ENCODE measurements around the gene SELENOW. TPM values are rescaled to one million over a fixed set of nuclear protein-coding genes. Genes with fewer than 3 reads are reported as not detected.
"Not testable (repeated sequence)": the region's sequence is repeated elsewhere in the genome, so short reads cannot be mapped to it uniquely, and the experiment has no call there.

SELENOW gene
- polyA plus RNA-seq, 3 donors, result 103 to 204 (median 171) TPM

DNA sequence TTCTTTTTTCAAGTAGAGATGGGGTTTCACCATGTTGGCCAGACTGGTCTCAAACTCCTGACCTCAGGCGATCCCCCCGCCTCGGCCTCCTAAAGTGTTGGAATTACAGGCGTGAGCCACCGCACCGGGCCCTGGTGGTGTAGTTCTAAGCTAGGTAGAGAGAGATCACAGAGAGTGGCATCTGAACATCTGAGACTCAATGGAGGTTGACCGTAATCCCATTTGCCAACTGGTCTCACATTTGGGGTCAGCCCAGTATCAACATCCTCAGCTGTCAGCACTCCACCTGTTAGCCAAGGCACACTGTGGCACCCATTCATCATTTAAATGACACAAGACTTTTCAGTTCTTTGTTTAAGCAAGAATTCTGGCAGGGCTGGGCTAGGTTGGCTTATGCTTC, 8.1 kb downstream of the SELENOW start:
- no peak overlapping the region for H3K27ac ChIP-seq (ENCODE audit: low read depth in 1 of 2, low read length in 2 of 2)
- H3K79me2 ChIP-seq (ENCODE audit: insufficient read depth, low read length), result no peaks in the 10 kb centered on the region
- intact Hi-C loops (cut with micrococcal nuclease), result loop anchor here in 1 of 2 donors (5.0 kb wide), 1 partner anchor 74 kb away; the partner anchor contains the start of gene EHD2
- H3K4me1 Mint-ChIP-seq, result peaks cover 1% of the 10 kb centered on the region
- no peak for DNase-seq
- H3K36me3 ChIP-seq (replicated peaks in 1 of 2; ENCODE audit: control insufficient read depth in 1 of 2, insufficient read depth in 2 of 2, low read length in 2 of 2), result peaks cover 19 to 39% of the 10 kb centered on the region in 2 donors
- peaks cover 34 to 49% of the 10 kb centered on the region in 2 donors for H3K36me3 Mint-ChIP-seq
- H3K9me3 ChIP-seq (replicated peaks in 1 of 2; ENCODE audit: control insufficient read depth in 1 of 2, insufficient read depth in 1 of 2, low read length in 2 of 2), result no peaks in the 10 kb centered on the region
- H3K9me3 Mint-ChIP-seq, result peaks cover 0 to 4% (median 0%) of the 10 kb centered on the region in 7 donors
- no peak overlapping the region for H3K4me3 ChIP-seq (replicated peaks in 1 of 3; ENCODE audit: low read depth in 2 of 3, low read length in 3 of 3)
- no peak overlapping the region for H2AFZ ChIP-seq (ENCODE audit: insufficient read depth, low read depth, low read length, poor library complexity, severe bottlenecking)
- no peaks in the 10 kb centered on the region for H4K20me1 ChIP-seq (ENCODE audit: insufficient read depth, low read length)
- H3K4me1 ChIP-seq (ENCODE audit: control insufficient read depth in 1 of 2, insufficient read depth in 2 of 2, low read length in 2 of 2), result no peaks in the 10 kb centered on the region
- 100% methylated on average over 1 of the region's 7 CpGs for WGBS (ENCODE audit: insufficient coverage)
- H3K9ac ChIP-seq (ENCODE audit: insufficient read depth, low read length, poor library complexity, severe bottlenecking), result no peak overlapping the region
- H3K27me3 ChIP-seq (ENCODE audit: control insufficient read depth in 2 of 2, insufficient read depth in 2 of 2, low read length in 2 of 2), result no peaks in the 10 kb centered on the region
- no peak overlapping the region for H3K4me3 Mint-ChIP-seq
- H3K27me3 Mint-ChIP-seq (ENCODE audit: low read depth in 3 of 3), result peaks cover 2 to 7% (median 3%) of the 10 kb centered on the region in 3 donors
- no peak overlapping the region for H3K4me2 ChIP-seq (replicated peaks; ENCODE audit: extremely low read depth, low read length, poor library complexity, severe bottlenecking)
- TF ChIP-seq, protein P1, sequence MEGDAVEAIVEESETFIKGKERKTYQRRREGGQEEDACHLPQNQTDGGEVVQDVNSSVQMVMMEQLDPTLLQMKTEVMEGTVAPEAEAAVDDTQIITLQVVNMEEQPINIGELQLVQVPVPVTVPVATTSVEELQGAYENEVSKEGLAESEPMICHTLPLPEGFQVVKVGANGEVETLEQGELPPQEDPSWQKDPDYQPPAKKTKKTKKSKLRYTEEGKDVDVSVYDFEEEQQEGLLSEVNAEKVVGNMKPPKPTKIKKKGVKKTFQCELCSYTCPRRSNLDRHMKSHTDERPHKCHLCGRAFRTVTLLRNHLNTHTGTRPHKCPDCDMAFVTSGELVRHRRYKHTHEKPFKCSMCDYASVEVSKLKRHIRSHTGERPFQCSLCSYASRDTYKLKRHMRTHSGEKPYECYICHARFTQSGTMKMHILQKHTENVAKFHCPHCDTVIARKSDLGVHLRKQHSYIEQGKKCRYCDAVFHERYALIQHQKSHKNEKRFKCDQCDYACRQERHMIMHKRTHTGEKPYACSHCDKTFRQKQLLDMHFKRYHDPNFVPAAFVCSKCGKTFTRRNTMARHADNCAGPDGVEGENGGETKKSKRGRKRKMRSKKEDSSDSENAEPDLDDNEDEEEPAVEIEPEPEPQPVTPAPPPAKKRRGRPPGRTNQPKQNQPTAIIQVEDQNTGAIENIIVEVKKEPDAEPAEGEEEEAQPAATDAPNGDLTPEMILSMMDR (IDR thresholded peaks at IDR 0.05), result no peak
- H3K27ac Mint-ChIP-seq, result no peak overlapping the region

DNA sequence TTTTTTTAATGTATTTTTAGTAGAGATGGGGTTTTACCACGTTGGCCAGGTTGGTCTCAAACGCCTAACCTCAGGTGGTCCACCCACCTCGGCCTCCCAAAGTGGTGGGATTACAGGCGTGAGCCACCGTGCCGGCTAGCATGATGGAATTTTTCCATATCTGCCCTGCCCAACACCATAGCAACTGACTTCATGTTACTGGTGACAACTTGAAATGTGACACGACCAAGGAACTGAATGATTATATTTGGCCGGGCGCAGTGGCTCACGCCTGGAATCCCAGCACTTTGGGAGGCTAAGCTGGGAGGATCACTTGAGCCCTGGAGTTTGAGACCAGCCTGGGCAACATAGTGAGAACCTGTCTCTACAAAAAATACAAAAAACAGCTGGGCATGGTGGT, 8.8 kb downstream of the SELENOW start:
- not testable (repeated sequence) for H3K4me3 ChIP-seq (replicated peaks in 1 of 3; ENCODE audit: low read depth in 2 of 3, low read length in 3 of 3); H3K9me3 ChIP-seq (replicated peaks in 1 of 2; ENCODE audit: control insufficient read depth in 1 of 2, insufficient read depth in 1 of 2, low read length in 2 of 2); H3K4me1 Mint-ChIP-seq; H3K4me3 Mint-ChIP-seq; H3K4me2 ChIP-seq (replicated peaks; ENCODE audit: extremely low read depth, low read length, poor library complexity, severe bottlenecking); H2AFZ ChIP-seq (ENCODE audit: insufficient read depth, low read depth, low read length, poor library complexity, severe bottlenecking); H3K79me2 ChIP-seq (ENCODE audit: insufficient read depth, low read length); H4K20me1 ChIP-seq (ENCODE audit: insufficient read depth, low read length); H3K9ac ChIP-seq (ENCODE audit: insufficient read depth, low read length, poor library complexity, severe bottlenecking); H3K27ac Mint-ChIP-seq; H3K9me3 Mint-ChIP-seq; H3K27me3 ChIP-seq (ENCODE audit: control insufficient read depth in 2 of 2, insufficient read depth in 2 of 2, low read length in 2 of 2); H3K27me3 Mint-ChIP-seq (ENCODE audit: low read depth in 3 of 3); H3K4me1 ChIP-seq (ENCODE audit: control insufficient read depth in 1 of 2, insufficient read depth in 2 of 2, low read length in 2 of 2); DNase-seq; H3K27ac ChIP-seq (ENCODE audit: low read depth in 1 of 2, low read length in 2 of 2)
- WGBS (ENCODE audit: insufficient coverage), result 98% methylated on average over 7 of the region's 10 CpGs
- H3K36me3 Mint-ChIP-seq, result peaks cover 27 to 42% of the 10 kb centered on the region in 2 donors
- intact Hi-C loops (cut with micrococcal nuclease), result loop anchor here in 1 of 2 donors (5.0 kb wide), 1 partner anchor 75 kb away; the partner anchor contains the start of gene EHD2
- H3K36me3 ChIP-seq (replicated peaks in 1 of 2; ENCODE audit: control insufficient read depth in 1 of 2, insufficient read depth in 2 of 2, low read length in 2 of 2), result peaks cover 12 to 31% of the 10 kb centered on the region in 2 donors

DNA sequence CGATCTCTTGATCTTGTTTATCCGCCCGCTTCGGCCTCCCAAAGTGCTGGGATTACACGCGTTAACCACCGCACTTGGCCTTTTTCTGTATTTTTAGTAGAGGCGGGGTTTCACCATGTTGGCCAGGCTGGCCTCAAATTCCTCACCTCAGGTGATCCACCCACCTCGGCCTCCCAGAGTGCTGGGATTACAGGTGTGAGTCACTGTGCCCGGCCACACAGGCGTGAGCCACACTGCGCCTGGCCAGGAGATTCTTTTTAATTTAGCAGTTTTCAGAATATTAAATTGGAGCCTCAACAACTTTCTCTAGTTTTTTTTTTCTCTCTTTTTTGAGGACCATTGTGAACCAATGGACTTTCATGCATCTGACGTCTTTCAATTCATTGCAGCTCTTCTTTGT, 11.3 kb downstream of the SELENOW start:
- not testable (repeated sequence) for H3K4me3 Mint-ChIP-seq; H3K79me2 ChIP-seq (ENCODE audit: insufficient read depth, low read length); H3K4me1 ChIP-seq (ENCODE audit: control insufficient read depth in 1 of 2, insufficient read depth in 2 of 2, low read length in 2 of 2); H3K4me1 Mint-ChIP-seq; H3K9me3 ChIP-seq (replicated peaks in 1 of 2; ENCODE audit: control insufficient read depth in 1 of 2, insufficient read depth in 1 of 2, low read length in 2 of 2); DNase-seq; H3K4me3 ChIP-seq (replicated peaks in 1 of 3; ENCODE audit: low read depth in 2 of 3, low read length in 3 of 3); H3K9ac ChIP-seq (ENCODE audit: insufficient read depth, low read length, poor library complexity, severe bottlenecking); H3K27me3 ChIP-seq (ENCODE audit: control insufficient read depth in 2 of 2, insufficient read depth in 2 of 2, low read length in 2 of 2); H4K20me1 ChIP-seq (ENCODE audit: insufficient read depth, low read length); H3K27ac Mint-ChIP-seq; H3K27ac ChIP-seq (ENCODE audit: low read depth in 1 of 2, low read length in 2 of 2); H2AFZ ChIP-seq (ENCODE audit: insufficient read depth, low read depth, low read length, poor library complexity, severe bottlenecking); H3K4me2 ChIP-seq (replicated peaks; ENCODE audit: extremely low read depth, low read length, poor library complexity, severe bottlenecking); H3K9me3 Mint-ChIP-seq
- H3K36me3 ChIP-seq (replicated peaks in 1 of 2; ENCODE audit: control insufficient read depth in 1 of 2, insufficient read depth in 2 of 2, low read length in 2 of 2), result peaks cover 4 to 12% of the 10 kb centered on the region in 2 donors
- peaks cover 7 to 18% of the 10 kb centered on the region in 2 donors for H3K36me3 Mint-ChIP-seq
- intact Hi-C loops (cut with micrococcal nuclease), result loop anchor here in 1 of 2 donors (5.0 kb wide), 1 partner anchor 78 kb away; the partner anchor contains the start of gene EHD2
- WGBS (ENCODE audit: insufficient coverage), result 96% methylated on average over 7 of the region's 13 CpGs
- H3K27me3 Mint-ChIP-seq (ENCODE audit: low read depth in 3 of 3), result peaks cover 3 to 11% (median 4%) of the 10 kb centered on the region in 3 donors
